Testis (tissue), 3 donors: ENCODE data around the gene TBL1XR1. TPM values are rescaled to one million over a fixed set of nuclear protein-coding genes. Genes with fewer than 3 reads are reported as not detected.

ENCODE experiments used
- DNase-seq: peaks from one replicate; pipeline ENCODE4 v3.0.0-alpha.2; 2019
- H3K27ac ChIP-seq, 2 donors: fragments of 200-600 bp; sonication (generic); one replicate each; pipeline ENCODE4 v1.5.1; 2019
- H3K27me3 ChIP-seq: fragments of 200-600 bp; sonication (generic); one replicate; pipeline ENCODE4 v1.5.1; 2019
- H3K36me3 ChIP-seq: fragments of 200-600 bp; sonication (generic); one replicate; pipeline ENCODE4 v1.5.1; 2017; ENCODE audit warnings: low read depth; ENCODE audit errors: missing control alignments
- H3K4me1 ChIP-seq: fragments of 200-600 bp; sonication (generic); one replicate; pipeline ENCODE4 v1.5.1; 2019
- H3K4me3 ChIP-seq, 2 donors: fragments of 200-600 bp; sonication (generic); one replicate each; pipeline ENCODE4 v1.5.1; 2017 to 2019
- H3K9me3 ChIP-seq: fragments of 200-600 bp; sonication (generic); one replicate; pipeline ENCODE4 v1.5.1; 2017
- CTCF ChIP-seq, 3 experiments: fragments of 450-650 bp in 2 of 3; fragments of 200-600 bp in 1 of 3; sonication (generic) in 1 of 3; IDR thresholded peaks; one replicate each; pipeline ENCODE4 v1.5.1; 2016 to 2019; ENCODE audit warnings: antibody characterized with exemption in 3 of 3, mild to moderate bottlenecking in 2 of 3, moderate library complexity in 1 of 3
- POLR2A ChIP-seq: fragments of 450-650 bp; IDR thresholded peaks from one replicate; pipeline ENCODE4 v1.6.1; 2017; ENCODE audit warnings: antibody characterized with exemption, mild to moderate bottlenecking, moderate library complexity
- WGBS, 2 donors: methylation state at CpG; one replicate each; pipeline ENCODE4 v1.1.5; 2018; 5-methylcytosine and 5-hydroxymethylcytosine counted together
- intact Hi-C: fragments of 100-400 bp; cut with DNase I; formaldehyde crosslinking; loops from one replicate; pipeline ENCODE4 v1.15.1; 2023; ENCODE audit warnings: low total_unique reads
- polyA plus RNA-seq: library from polyadenylated mRNA; stranded (reverse); fragments of 350-450 nt; fragmentation: Illumina TruSeq; extraction: RNeasy Lipid Tissue Mini Kit (QIAGEN cat#74804); gene quantifications from one replicate; pipeline ENCODE4 v1.2.3, GENCODE V29; 2014; ENCODE audit warnings: low read depth, low replicate concordance; ENCODE audit not compliant: insufficient read depth
- total RNA-seq, 2 donors: library from RNA; depleted of rRNA; stranded (reverse); fragments of >200 nt; gene quantifications; one replicate each; pipeline ENCODE4 v1.2.3, GENCODE V29; 2016

TBL1XR1 gene
- total and polyA plus RNA-seq, 3 donors from 2014 or later, result 44.2 to 67.6 (median 59.8) TPM

- intact Hi-C loops, result no loop called here
- Histone ChIP-seq H3K27ac (no peak overlapping the region), H3K4me1 (no peaks in the 10 kb centered on the region), H3K36me3 (no peaks in the 10 kb centered on the region), H3K4me3 (no peak overlapping the region), H3K27me3 (no peaks in the 10 kb centered on the region), H3K9me3 (no peaks in the 10 kb centered on the region)
- DNase-seq, result no peak
- WGBS, 2 donors, result 55 to 63% methylated on average over 4 of the region's 4 CpGs
- TF ChIP-seq CTCF (IDR thresholded peaks at IDR 0.05) (no peak), POLR2A (no peak)
Observed at GRCh38 chr3:177122183-177122856, 75.0 kb downstream of the TBL1XR1 start.

- Histone ChIP-seq H3K4me1 (no peaks in the 10 kb centered on the region), H3K9me3 (no peaks in the 10 kb centered on the region), H3K36me3 (no peaks in the 10 kb centered on the region), H3K27me3 (no peaks in the 10 kb centered on the region), H3K27ac (no peak overlapping the region), H3K4me3 (no peak overlapping the region)
- TF ChIP-seq CTCF (IDR thresholded peaks at IDR 0.05) (no peak), POLR2A (no peak)
- intact Hi-C loops, result no loop called here
- no peak for DNase-seq
- WGBS, 2 donors, result 63 to 94% methylated on average over 3 of the region's 3 CpGs
Observed at GRCh38 chr3:177119829-177120228, 77.5 kb downstream of the TBL1XR1 start.

- no peaks in the 10 kb centered on the region for H3K4me1 ChIP-seq
Observed at GRCh38 chr3:177114253-177114652, 83.0 kb downstream of the TBL1XR1 start.

GRCh38 chr3:177111541-177111949 is 85.7 kb downstream of the TBL1XR1 start:
- Histone ChIP-seq H3K9me3 (no peaks in the 10 kb centered on the region), H3K27me3 (no peaks in the 10 kb centered on the region), H3K4me3 (no peak overlapping the region), H3K4me1 (no peaks in the 10 kb centered on the region), H3K36me3 (no peaks in the 10 kb centered on the region), H3K27ac (no peak overlapping the region)
- WGBS, 2 donors, result 84 to 93% methylated on average over 4 of the region's 4 CpGs
- intact Hi-C loops, result no loop called here
- no peak for TF ChIP-seq POLR2A
- TF ChIP-seq CTCF (IDR thresholded peaks at IDR 0.05), result no peak
- DNase-seq, result no peak

More at GRCh38 chr3:177114253-177114652, 83.0 kb downstream of the TBL1XR1 start:
- no peak for DNase-seq
- Histone ChIP-seq H3K27ac (no peak overlapping the region), H3K27me3 (no peaks in the 10 kb centered on the region), H3K9me3 (no peaks in the 10 kb centered on the region), H3K36me3 (no peaks in the 10 kb centered on the region), H3K4me3 (no peak overlapping the region)
- intact Hi-C loops, result no loop called here
- TF ChIP-seq CTCF (IDR thresholded peaks at IDR 0.05), result no peak
- TF ChIP-seq POLR2A, result no peak
- 62 to 64% methylated on average over 3 of the region's 3 CpGs for WGBS, 2 donors

GRCh38 chr3:177110895-177111294 is 86.4 kb downstream of the TBL1XR1 start:
- intact Hi-C loops, result no loop called here
- 77 to 88% methylated on average over 3 of the region's 3 CpGs for WGBS, 2 donors
- no peaks in the 10 kb centered on the region for H3K4me1 ChIP-seq

More at GRCh38 chr3:177110895-177111294, 86.4 kb downstream of the TBL1XR1 start:
- DNase-seq, result no peak
- TF ChIP-seq CTCF (IDR thresholded peaks at IDR 0.05), result no peak
- no peak for TF ChIP-seq POLR2A
- H3K27me3 ChIP-seq, result no peaks in the 10 kb centered on the region
- no peaks in the 10 kb centered on the region for H3K36me3 ChIP-seq
- no peak overlapping the region for H3K4me3 ChIP-seq
- H3K27ac ChIP-seq, result no peak overlapping the region
- H3K9me3 ChIP-seq, result no peaks in the 10 kb centered on the region
